SIG-M5 treated with dmso at 0.1 percent for 504 hours (cell line): Measurements from ENCODE around the gene NIN.
A peak's percentile ranks its signal among the peaks of the same experiment; 100 is the strongest.

ENCODE experiments used
- DNase-seq: peaks from one replicate; lab custom pipeline; 2025; ENCODE audit not compliant: unreplicated experiment; lab: John Stamatoyannopoulos, UW

The NIN gene

DNA sequence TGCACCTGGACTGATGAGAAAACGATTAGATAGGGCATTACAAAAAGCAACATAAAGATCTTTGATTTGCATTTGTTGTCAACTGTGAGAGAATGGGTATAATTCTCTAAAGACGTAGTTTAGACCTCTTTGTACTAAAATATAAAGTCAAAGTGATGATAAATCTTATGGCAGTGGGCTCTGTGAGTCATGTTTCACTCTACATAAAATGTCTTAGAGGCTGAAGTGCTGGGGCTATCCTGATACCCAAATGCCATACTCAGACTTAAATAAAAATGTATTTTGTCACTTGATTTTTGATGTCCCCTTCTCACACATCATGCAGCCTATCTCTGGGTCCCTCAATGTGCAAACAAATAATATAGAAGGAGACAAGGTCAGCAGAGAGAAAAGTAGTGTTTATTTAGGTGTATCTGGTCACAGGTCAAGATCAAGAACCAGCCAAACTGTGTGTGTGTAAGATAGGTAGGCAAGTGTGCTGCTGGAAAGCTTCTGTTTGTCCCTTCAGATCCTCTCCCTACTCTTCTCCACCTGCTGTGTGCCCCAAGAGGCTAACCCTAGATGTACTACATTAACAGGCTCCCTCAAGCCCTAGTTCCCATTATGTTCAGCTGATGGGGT is 7.0 kb upstream of the NIN start:
- DNase-seq: no peak

DNA sequence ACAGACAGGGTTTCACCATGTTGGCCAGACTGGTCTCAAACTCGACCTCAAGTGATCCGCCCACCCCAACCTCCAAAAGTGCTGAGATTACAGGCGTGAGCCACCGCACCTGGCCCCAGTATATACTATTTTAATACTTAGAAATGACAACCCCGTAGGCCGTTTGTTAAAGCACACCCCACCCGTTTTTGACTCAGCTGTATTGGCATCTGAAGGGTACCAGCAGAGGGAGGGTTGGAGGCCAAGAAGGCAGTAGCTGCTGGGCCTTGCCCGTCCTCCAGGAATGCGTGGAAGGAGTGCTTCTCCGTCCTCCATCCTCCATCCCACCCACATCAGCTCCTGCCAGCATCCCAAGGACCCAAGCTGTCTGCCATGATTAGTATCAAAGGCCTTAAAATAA is 6.3 kb upstream of the NIN start:
- no peak for DNase-seq

- no peak for DNase-seq
Measured at GRCh38 chr14:50836515-50836914, 5.6 kb upstream of the NIN start.

DNA sequence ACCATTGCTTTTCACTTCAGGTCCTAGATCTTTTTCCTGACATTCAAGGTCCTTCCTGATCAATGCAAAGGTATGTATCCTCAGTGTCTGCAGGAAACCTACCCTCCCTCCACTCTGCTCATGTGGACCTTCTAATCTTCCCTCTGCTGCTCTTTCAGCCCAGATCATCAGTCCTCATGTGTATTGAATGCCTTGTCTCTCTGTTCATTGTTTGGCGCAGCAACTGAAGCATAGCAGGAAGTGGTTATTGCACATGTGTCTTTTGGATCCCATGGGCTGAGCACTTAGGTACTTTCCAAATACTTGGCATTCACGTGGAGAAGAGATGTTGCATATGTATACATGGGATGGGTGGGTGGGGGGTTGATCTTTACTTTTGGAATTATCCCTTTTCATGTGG is 4.3 kb upstream of the NIN start:
- DNase-seq: no peak

DNA sequence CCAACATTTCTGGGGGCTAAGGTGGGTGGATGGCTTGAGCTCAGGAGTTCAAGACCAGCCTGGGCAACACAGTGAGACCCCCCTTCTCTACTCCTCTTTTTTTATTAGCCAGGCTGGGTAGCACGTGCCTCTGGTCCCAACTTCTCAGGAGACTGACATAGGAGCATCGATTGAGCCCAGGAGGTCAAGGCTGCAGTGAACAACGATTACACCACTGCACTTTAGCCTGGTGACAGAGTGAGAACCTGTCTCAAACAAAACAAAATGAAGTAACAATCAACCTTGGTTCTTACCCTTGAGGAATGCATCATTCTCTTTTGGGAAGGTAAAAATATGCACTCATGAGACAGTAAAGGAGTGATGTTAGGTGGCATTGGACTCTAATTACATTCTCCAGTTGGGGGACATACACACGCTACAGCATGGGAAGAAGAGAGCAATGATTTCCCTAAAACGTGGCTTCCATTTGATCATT is 3.9 kb upstream of the NIN start:
- no peak for DNase-seq

GRCh38 chr14:50832935-50833630 is 2.1 kb upstream of the NIN start:
- no peak for DNase-seq

- no peak for DNase-seq
Measured at GRCh38 chr14:50831726-50832168, 785 bp upstream of the NIN start.

GRCh38 chr14:50830044-50830931 is 674 bp downstream of the NIN start:
- DNase-seq: peak; percentile 50

DNA sequence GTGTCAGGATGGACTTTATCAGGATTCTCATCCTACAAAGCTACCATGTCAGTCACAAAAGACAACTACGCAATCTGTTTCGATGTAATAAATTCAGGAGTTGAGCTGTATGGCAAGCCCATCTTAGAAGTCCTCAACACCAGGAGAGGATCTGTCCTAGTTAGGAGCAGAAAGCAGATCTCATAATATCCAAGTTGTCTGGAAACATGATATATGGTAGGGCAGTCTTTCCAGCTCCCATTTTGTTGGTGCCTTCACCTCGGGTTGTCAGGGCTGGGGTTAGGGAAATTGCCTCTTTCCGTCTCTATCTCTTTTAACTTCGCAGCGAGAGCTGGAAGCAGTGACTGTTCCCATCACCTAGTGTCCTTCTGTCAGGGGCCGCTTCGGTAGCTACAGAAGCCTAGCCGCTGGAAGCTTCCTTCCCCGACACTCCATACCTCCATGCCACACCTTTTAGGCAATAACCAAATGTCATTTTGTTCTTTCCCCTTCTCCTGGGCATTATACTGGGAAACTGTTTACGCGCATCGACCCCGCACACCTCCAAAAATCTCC is 1.4 kb downstream of the NIN start:
- no peak for DNase-seq

- DNase-seq: no peak
Measured at GRCh38 chr14:50828721-50829488, 2.1 kb downstream of the NIN start.

GRCh38 chr14:50826681-50827080 is 4.3 kb downstream of the NIN start:
- no peak for DNase-seq

DNA sequence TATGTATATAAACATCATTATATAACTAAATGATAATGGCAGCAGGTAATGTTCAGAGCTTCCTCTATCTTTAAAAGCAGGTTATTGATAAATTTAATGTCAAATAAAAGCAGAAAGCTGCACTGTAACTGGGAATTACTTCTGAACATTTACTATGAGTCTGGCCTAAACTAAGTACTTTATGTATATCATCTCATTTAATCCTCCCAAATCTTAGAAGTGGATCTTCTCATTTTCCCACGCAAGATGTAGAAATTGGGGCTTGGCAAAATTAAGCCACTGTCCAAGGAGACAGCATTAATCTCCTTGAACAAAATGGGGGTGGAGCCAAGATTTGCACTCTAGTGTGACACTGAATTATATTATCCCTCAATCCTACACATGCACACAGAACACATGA is 5.7 kb downstream of the NIN start:
- DNase-seq: no peak

DNA sequence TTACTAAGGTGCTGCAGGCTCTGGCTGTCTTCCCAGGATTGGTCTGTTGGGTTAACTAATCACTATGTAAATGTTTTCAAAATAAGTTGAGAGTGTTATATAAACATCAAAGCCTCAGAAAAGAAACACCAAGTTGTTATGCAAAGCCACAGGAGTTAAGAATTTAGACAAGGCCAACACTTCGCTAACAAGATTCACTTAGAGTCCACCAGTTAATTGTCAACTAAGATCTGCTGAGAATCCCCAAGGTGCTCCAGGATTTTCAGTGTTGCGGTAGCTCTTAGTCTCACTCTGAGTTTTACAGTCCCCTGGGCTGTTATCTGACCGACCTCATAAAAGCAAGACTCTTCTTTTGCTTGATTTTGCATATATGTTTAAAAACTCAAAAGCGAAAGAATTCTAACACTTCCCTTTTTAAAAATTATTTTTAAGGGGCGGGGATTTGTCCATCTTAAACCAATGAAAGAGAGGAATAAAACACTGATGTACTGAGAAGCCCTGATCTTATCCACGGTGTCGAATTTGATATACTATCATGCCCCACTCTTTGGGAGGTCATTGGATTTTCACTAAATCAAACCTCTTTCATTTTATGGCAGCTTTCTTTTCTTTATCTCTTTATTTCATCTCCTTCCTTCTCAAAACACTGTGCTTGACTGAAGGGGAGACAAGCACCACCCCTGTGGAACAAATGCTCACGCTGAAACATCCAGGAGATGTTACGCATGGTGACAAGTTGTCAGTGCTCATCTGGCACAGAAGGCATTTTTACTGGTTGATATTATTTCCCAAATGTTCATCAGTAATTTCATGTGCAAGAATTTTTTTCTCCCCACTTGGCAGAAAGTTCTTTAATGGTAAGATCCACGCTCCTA is 7.0 kb downstream of the NIN start:
- no peak for DNase-seq

- DNase-seq: no peak
Measured at GRCh38 chr14:50823051-50823761, 7.8 kb downstream of the NIN start.

DNA sequence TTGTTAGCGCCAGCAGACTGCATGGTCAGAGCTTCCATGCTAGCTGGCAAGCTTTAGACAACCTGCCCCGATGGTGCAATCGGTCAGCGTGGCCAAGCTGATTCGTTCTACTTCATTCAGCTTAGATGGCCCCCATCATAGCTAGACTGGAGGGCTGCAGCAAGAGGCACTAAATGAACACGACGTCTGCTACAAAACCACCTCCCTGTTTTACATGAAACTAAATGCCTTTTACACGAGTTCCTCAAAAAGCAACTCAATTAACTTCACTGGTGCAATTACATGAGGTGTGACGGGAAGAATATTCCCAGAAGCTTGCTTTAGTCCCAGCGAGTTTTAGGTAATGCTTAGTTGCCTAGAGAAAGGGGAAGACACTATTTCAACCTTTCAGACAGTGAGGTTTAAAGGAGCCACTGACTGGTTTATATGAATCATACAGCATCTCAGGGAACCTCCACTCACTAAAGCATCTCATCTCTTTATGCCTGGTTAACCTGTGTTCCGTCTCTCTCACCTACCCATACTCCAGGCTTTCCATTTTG is 8.4 kb downstream of the NIN start:
- DNase-seq: peak; percentile 49

GRCh38 chr14:50821510-50822464 is 9.2 kb downstream of the NIN start:
- DNase-seq: peak; percentile 79

DNA sequence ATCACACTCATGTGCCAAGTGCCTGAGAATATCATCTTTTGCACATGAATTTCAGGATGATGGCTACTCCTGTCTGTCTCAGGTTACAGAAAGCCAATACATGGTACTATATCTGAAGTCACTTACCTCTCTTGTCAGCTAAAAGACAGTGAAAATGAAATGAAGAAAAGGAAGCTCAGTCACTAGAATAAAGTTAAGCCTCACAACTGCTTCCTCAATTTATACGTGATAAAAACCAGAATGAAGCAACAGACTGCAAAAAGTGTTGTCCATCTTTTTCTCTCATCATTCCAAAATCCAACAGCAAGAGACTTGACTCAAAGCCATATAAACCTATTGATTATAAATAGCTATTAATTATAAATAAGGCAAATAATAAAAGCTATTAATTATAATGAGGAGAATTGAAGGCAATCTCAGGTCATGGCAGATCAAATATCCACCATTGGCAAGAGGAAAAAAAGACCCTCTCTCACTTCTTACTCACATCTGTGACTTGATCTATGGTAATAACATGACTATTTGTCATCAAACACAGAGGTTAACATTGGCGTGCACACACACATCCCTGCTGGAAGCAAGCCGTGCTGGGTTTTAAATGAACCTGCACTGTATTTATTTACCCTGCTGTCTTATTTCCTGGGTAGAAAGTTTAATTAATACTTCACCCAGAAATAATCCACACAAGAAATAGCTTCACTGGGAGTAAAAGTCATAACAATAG is 10.0 kb downstream of the NIN start:
- peak; percentile 79 for DNase-seq
